GM19023 (cell line): ENCODE data around the gene GGT7.
"Not testable (repeated sequence)": the region's sequence is repeated elsewhere in the genome, so short reads cannot be mapped to it uniquely, and the experiment has no call there.

Experiments
- ATAC-seq: cut with Tn5 transposase; IDR thresholded peaks from one replicate; pipeline ENCODE4 v1.9.1; 2021; ENCODE audit warnings: mild to moderate bottlenecking, moderate library complexity; ENCODE audit not compliant: unreplicated experiment

Gene GGT7, protein sequence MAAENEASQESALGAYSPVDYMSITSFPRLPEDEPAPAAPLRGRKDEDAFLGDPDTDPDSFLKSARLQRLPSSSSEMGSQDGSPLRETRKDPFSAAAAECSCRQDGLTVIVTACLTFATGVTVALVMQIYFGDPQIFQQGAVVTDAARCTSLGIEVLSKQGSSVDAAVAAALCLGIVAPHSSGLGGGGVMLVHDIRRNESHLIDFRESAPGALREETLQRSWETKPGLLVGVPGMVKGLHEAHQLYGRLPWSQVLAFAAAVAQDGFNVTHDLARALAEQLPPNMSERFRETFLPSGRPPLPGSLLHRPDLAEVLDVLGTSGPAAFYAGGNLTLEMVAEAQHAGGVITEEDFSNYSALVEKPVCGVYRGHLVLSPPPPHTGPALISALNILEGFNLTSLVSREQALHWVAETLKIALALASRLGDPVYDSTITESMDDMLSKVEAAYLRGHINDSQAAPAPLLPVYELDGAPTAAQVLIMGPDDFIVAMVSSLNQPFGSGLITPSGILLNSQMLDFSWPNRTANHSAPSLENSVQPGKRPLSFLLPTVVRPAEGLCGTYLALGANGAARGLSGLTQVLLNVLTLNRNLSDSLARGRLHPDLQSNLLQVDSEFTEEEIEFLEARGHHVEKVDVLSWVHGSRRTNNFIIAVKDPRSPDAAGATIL

GRCh38 chr20:34872622-34873224 is at the start of gene GGT7:
Gene GGT7 (minus strand): TSS chr20:34872856. CDS start chr20:34872815, 41 bp downstream.
- ATAC-seq = peak; percentile 48

GRCh38 chr20:34921436-34921835 is 48.8 kb upstream of the GGT7 start:
- ATAC-seq = no peak

GRCh38 chr20:34920055-34920454 is 47.4 kb upstream of the GGT7 start:
- no peak for ATAC-seq

DNA sequence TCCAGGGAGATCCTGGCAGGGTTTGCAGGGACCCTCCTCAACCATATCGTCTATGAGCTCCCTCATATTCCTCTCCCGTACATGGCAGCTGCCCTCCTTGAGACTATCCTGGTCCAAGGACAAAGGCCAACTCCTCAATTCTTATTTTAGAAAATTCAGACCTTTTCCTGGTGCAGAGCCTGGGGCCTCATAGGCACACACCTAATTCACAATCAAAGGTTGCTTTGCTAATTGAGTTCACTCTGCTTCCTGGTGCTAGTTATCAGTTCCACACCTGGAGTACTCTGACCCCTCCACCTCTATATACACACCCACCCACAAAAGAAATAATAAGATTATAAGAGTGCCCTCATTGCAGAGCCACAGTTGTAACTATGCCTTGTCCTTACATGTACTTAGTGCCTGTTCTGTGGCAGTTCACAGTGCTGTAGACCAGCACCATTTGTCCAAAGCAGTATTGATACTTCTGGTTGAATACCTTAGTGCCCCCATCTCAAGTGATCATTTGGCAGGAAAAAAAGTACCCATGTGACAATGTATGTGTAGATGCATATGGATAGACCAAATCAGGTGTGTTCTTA is 44.2 kb upstream of the GGT7 start:
- no peak for ATAC-seq

DNA sequence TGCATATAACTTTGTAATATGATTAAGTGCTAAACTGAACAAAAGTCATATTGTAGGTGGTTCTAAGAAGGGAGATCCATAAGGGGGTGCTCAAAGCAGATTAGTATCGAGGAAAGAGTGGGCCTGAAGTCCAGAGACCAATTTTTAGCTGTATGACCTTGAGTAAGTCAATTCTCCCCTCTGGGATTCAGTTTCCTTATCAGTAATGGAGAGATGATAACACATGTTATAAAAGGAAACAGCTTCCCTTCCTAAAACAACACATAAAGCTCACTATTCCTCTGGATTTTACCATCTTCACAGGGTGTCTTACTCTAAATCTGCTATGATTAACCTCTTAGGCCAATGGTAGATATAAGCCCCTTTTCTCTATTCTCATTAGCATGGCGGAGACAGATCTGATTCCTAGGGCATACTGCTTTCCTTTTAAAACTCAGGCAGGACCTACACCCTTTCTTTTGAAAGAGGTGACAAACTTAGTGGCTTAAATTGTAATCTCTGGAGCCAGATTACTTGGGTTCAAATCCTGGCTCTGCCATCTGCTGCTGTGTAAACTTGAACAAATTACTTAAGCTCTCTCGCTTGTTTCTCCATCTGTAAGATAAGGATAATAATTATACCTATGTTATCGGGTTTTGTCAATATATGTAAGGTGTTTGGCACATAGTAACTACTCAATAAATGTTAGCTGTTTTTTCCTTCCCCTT is 43.2 kb upstream of the GGT7 start:
- ATAC-seq = no peak

DNA sequence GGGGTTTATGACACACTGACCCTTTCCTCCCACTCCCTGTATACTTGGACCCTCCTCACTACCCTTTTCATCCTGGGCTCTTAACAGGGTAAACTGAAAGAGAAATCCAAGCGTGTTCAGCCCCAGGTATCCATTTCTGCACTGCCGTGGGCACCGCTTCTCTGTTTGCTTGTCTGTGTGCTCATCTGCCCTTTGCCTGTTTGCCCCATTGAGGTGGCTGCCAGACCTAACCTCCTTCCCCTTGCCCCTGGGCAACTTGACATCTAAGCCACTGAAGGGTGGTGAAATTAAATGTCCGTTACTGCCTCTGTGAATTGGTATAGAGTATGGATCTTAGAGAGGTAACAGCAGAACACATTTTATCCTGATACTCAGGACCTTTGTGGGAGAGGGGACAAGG is 42.5 kb upstream of the GGT7 start:
- ATAC-seq = no peak

DNA sequence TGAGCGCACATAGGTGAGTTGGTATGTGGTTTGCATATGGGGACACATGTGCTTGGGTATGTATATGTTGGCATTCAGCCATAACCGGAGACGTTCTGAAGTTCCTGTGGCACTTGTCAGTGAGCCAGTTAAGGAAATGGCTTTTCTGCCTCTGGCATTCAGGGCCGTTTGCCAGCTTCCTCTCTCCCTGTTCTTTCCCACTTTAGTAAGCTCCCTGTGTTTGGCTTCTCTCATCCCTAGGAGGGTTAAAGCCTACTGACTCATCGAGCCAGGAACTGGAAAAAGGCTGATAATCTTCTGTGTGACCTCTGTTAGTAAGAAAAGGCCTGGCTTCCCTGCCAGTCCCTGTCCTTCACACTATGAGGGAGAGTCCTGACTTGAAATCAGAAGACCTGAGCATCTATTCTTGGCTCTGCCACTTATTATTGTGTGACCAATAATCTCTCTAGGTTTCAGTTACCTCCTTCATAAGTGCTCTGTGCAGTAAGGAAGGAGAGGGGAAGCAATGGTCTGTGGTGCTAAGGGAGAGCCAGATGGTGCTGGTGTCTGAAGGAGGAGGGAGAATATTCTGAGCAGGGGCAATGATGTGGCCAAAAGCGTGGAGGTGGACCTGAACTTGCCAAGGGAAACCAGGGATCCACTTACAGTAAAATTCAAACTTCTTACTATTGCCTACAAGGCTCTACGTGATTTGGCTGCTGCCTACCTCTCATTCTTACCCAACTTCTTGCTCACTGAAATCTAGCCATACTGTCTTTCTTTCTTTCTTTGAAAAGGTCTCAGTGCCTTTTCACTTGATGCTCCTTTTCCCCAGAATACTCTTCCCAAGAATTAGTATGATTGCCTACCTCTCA is 35.2 kb upstream of the GGT7 start:
- no peak for ATAC-seq

GRCh38 chr20:34904202-34904621 is 31.6 kb upstream of the GGT7 start:
- ATAC-seq = no peak

DNA sequence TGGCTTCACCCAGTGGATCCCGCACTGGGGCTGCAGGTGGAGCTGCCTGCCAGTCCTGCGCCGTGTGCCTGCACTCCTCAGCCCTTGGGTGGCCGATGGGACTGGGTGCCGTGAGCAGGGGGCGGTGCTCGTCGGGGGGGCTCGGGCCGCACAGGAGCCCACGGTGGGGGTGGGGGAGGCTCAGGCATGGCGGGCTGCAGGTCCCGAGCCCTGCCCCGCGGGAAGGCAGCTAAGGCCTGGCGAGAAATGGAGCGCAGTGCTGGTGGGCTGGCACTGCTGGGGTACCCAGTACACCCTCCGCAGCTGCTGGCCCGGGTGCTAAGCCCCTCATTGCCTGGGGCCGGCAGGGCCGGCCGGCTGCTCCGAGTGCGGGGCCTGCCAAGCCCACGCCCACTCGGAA is 26.1 kb upstream of the GGT7 start:
- not testable (repeated sequence) for ATAC-seq

GRCh38 chr20:34898129-34898528 is 25.5 kb upstream of the GGT7 start:
- ATAC-seq = not testable (repeated sequence)

DNA sequence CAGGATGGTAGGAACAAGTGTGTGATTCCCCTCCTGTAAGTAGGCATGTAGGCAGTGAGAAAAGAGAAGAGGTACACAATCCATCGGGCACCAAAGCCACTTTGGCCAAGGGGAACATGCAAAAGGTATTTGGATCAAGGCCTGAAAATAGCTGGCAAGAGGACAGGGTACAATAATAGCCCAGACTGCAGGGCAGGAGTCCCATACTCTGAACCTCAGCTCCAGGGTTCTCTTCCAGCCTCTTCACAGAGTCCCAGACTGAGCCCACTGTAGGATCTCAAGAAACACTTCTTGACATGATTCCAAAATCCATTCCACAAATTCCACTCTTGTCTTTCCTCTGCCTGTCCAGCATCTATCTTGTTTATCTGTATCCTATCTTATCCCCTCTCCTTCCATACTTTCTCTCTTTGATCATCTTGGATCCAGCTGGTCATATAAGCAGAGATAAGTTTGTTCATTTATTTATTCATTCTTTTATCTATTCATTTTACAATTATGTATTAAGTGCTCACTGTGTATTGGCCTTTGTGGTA is 23.5 kb upstream of the GGT7 start:
- ATAC-seq = no peak

DNA sequence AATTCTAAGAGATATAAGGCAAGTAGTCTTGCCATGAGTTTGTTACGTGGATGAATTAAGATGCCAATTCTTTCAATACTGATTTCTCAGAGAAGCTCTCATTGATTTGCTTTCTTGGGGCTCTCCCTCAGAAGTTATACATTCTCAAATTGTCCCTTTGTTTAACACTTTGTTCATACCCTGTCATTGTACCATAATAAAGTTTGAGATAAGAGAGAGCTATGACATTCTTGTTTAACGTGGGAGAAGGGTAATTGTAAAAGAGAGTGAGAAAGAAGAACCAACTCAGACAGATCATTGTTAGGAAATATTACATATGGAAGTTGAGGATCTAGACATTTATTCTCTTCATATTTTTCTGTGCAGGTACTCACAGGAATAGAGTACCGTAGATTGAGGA is 22.8 kb upstream of the GGT7 start:
- no peak for ATAC-seq

DNA sequence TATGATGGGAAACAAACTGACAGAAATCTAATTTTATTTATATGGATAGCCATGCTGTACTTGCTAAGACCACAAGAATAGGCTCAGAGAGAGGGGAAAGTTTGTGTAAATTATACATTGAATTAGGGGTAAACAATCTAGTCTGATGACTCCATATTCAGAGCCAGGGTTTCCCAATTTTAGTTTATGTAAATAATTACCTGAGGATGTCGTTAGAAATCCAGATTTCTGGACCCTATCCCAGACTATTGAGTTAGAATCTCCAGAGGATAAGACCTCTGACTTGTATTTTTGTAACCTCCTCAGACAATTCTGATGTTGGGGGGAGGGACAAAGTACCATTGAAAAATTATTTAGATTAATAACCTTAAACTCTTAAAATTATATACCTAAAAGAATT is 22.1 kb upstream of the GGT7 start:
- ATAC-seq = no peak

GRCh38 chr20:34892671-34893070 is 20.0 kb upstream of the GGT7 start:
- ATAC-seq = no peak

GRCh38 chr20:34891166-34892062 is 18.8 kb upstream of the GGT7 start:
- ATAC-seq = no peak

- ATAC-seq = no peak
Measured at GRCh38 chr20:34888468-34888867, 15.8 kb upstream of the GGT7 start.

- ATAC-seq = no peak
Measured at GRCh38 chr20:34887023-34887422, 14.4 kb upstream of the GGT7 start.

DNA sequence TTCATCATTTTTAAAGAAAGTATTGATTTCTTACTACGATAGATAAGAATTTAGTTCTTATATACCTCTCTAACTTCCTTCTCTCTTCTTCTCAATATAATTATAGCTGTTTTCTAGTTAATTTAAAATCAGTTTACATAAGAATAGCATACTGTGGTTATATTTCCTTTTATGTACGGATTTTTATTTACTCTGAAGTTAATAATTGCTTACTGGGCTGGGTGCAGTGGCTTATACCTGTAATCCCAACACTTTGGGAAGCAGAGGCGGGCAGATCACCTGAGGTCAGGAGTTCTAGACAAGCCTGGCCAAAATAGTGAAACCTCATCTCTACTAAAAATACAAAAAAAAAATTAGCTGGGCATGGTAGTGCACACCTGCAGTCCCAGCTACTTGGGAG is 13.5 kb upstream of the GGT7 start:
- ATAC-seq = no peak

DNA sequence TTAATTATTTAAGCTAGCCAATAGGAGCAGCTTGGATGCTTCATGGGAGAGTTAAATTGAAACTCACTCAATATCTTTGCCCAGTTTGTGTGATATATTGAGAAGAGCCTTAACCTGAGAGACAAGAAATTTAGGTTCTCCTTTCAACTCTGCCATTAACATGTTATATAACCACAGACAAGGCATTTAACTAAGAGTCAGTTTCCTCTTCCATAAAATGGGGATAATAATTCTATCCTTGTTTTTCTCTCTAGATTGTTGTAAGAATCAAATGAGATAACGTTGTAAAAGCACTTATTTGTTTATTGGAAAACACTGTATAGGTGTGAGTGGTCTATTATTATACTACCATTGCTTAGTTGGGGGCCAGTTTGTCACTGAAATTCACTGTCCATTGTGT is 11.6 kb upstream of the GGT7 start:
- ATAC-seq = no peak
